ENCODE measurements around the gene DDIT4. TPM values are rescaled to one million over a fixed set of nuclear protein-coding genes. Genes with fewer than 3 reads are reported as not detected.
"Not testable (repeated sequence)": the region's sequence is repeated elsewhere in the genome, so short reads cannot be mapped to it uniquely, and the experiment has no call there.

DDIT4 gene
- total RNA-seq, 1 experiment from 2014 or later, result 462 TPM

- H3K9ac ChIP-seq (ENCODE audit: low read length), result no peak overlapping the region
- RAD21 ChIA-PET (ENCODE audit: low non-redundant PET in 1 of 2, low total read pairs in 2 of 2, uncharacterized antibody in 2 of 2, unreplicated experiment in 2 of 2), result no interaction called here
- H3K4me2 ChIP-seq (ENCODE audit: low read length), result no peak overlapping the region; the same call in 1 of the 2 replicates
- peaks cover 31 to 51% of the 10 kb centered on the region in 2 experiments for H3K4me1 ChIP-seq (ENCODE audit: control insufficient read depth in 1 of 2, insufficient read depth in 2 of 2, low read length in 2 of 2)
- intact Hi-C loops (cut with micrococcal nuclease), result no loop called here
- POLR2A ChIA-PET, result interaction anchor here (0.7 to 13.5 kb wide), 8 partner anchors 13 to 428 kb away, joined by 3 to 371 read pairs (median 5); partner anchors contain the start of gene PSAP
- TF ChIP-seq RAD21 (IDR thresholded peaks at IDR 0.05; ENCODE audit: low read depth) (no peak), CEBPB (IDR thresholded peaks at IDR 0.05; ENCODE audit: low read depth) (no peak), ZFX (IDR thresholded peaks at IDR 0.05) (no peak), SIN3A (IDR thresholded peaks at IDR 0.05; ENCODE audit: low read depth) (no peak), ZBTB33 (IDR thresholded peaks at IDR 0.05; ENCODE audit: extremely low read depth, insufficient replicate concordance, low read length) (no peak), ELF1 (IDR thresholded peaks at IDR 0.05; ENCODE audit: borderline replicate concordance, low read depth) (no peak), POLR2AphosphoS5 (IDR thresholded peaks at IDR 0.05; ENCODE audit: low read depth, low read length) (no peak)
- TF ChIP-seq, protein P1, sequence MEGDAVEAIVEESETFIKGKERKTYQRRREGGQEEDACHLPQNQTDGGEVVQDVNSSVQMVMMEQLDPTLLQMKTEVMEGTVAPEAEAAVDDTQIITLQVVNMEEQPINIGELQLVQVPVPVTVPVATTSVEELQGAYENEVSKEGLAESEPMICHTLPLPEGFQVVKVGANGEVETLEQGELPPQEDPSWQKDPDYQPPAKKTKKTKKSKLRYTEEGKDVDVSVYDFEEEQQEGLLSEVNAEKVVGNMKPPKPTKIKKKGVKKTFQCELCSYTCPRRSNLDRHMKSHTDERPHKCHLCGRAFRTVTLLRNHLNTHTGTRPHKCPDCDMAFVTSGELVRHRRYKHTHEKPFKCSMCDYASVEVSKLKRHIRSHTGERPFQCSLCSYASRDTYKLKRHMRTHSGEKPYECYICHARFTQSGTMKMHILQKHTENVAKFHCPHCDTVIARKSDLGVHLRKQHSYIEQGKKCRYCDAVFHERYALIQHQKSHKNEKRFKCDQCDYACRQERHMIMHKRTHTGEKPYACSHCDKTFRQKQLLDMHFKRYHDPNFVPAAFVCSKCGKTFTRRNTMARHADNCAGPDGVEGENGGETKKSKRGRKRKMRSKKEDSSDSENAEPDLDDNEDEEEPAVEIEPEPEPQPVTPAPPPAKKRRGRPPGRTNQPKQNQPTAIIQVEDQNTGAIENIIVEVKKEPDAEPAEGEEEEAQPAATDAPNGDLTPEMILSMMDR (IDR thresholded peaks at IDR 0.05 in 2 of 3, conservative IDR thresholded peaks at IDR 0.05 in 1 of 3; ENCODE audit: borderline replicate concordance in 1 of 3, insufficient read depth in 1 of 3, low read depth in 2 of 3, low read length in 2 of 3), result peak in 2 of 3 experiments; percentile 44 to 45; a peak in 4 of 6 replicates
- H3K9me3 ChIP-seq (ENCODE audit: control insufficient read depth in 1 of 2, insufficient read depth in 1 of 2, low read depth in 1 of 2, low read length in 2 of 2), result no peaks in the 10 kb centered on the region
- CTCF ChIA-PET, result interaction anchor here (0.9 to 1.4 kb wide), 4 partner anchors 8 to 42 kb away, joined by 3 read pairs; no protein-coding TSS in a partner anchor
- H3K4me3 ChIP-seq (replicated peaks in 1 of 2; ENCODE audit: low read depth in 1 of 2, low read length in 2 of 2), result no peak overlapping the region
- peak overlapping the region; percentile 90; the same call in 1 of the 2 replicates for H3K27ac ChIP-seq (ENCODE audit: low read depth, low read length)
- ATAC-seq, result peak; percentile 35
- H4K20me1 ChIP-seq (ENCODE audit: insufficient read depth), result no peaks in the 10 kb centered on the region
- no peak overlapping the region for H2AFZ ChIP-seq (ENCODE audit: low read depth, low read length, poor library complexity, severe bottlenecking)
- H3K36me3 ChIP-seq (ENCODE audit: control insufficient read depth in 1 of 2, insufficient read depth in 2 of 2, low read length in 2 of 2), result peaks cover 8 to 13% of the 10 kb centered on the region in 2 experiments; a peak in 2 of 4 replicates
- no peak for DNase-seq (ENCODE audit: low read depth, low spot score)
- H3K27me3 ChIP-seq (ENCODE audit: insufficient read depth, low read length), result no peaks in the 10 kb centered on the region
- peaks cover 18% of the 10 kb centered on the region for H3K79me2 ChIP-seq (ENCODE audit: insufficient read depth, low read length)
- H3K9me2 ChIP-seq (ENCODE audit: insufficient read depth), result no peaks in the 10 kb centered on the region
- BruUV-seq (replicated peaks), result no TSS peak
Observed at GRCh38 chr10:72278668-72279393, 5.1 kb downstream of the DDIT4 start.

DNA sequence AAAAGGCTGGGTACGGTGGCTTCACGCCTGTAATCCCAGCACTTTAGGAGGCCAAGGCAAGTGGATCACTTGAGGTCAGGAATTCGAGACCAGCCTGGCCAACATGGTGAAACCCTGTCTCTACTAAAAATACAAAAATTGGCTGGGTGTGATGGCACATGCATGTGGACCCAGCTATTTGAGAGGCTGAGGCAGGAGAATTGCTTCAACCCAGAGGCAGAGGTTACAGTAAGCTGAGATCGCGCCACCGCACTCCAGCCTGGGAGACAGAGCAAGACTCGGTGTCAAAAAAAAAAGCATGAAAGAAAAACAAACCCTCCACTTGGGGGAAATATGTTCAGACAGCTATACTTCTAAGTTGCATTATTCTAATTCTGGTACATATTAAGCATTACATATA, 5.9 kb downstream of the DDIT4 start:
- ATAC-seq; H3K4me2 ChIP-seq (ENCODE audit: low read length); BruUV-seq (replicated peaks); DNase-seq (ENCODE audit: low read depth, low spot score); CTCF ChIA-PET; H4K20me1 ChIP-seq (ENCODE audit: insufficient read depth); H3K4me3 ChIP-seq (replicated peaks in 1 of 2; ENCODE audit: low read depth in 1 of 2, low read length in 2 of 2); intact Hi-C loops (cut with micrococcal nuclease); H3K27me3 ChIP-seq (ENCODE audit: insufficient read depth, low read length); H3K27ac ChIP-seq (ENCODE audit: low read depth, low read length); H2AFZ ChIP-seq (ENCODE audit: low read depth, low read length, poor library complexity, severe bottlenecking); H3K9me2 ChIP-seq (ENCODE audit: insufficient read depth); H3K9ac ChIP-seq (ENCODE audit: low read length); H3K9me3 ChIP-seq (ENCODE audit: control insufficient read depth in 1 of 2, insufficient read depth in 1 of 2, low read depth in 1 of 2, low read length in 2 of 2); RAD21 ChIA-PET (ENCODE audit: low non-redundant PET in 1 of 2, low total read pairs in 2 of 2, uncharacterized antibody in 2 of 2, unreplicated experiment in 2 of 2): not testable (repeated sequence)
- Histone ChIP-seq H3K79me2 (ENCODE audit: insufficient read depth, low read length) (peaks cover 11% of the 10 kb centered on the region), H3K4me1 (ENCODE audit: control insufficient read depth in 1 of 2, insufficient read depth in 2 of 2, low read length in 2 of 2) (peaks cover 31 to 46% of the 10 kb centered on the region in 2 experiments), H3K36me3 (ENCODE audit: control insufficient read depth in 1 of 2, insufficient read depth in 2 of 2, low read length in 2 of 2) (peaks cover 7 to 11% of the 10 kb centered on the region in 2 experiments; a peak in 2 of 4 replicates)
- POLR2A ChIA-PET, result interaction anchor here (1.2 to 13.5 kb wide), 4 partner anchors 12 to 59 kb away, joined by 3 to 371 read pairs (median 248); no protein-coding TSS in a partner anchor

Data from HCT116 (cell line).